B cell (primary cell): ENCODE measurements around the gene FZD2. TPM values are rescaled to one million over a fixed set of nuclear protein-coding genes. Genes with fewer than 3 reads are reported as not detected.

Experiments used
- ATAC-seq: fragments of 200-7000 bp; cut with Tn5 transposase; one replicate; pipeline ENCODE4 v1.10.0; 2021; ENCODE audit warnings: low read depth, mild to moderate bottlenecking, moderate number of reproducible peaks, moderate library complexity
- CTCF ChIA-PET: fragments of 350-600 bp; sonication (Branson Sonifier 250); formaldehyde crosslinking; loops from one replicate; lab custom pipeline; 2021; ENCODE audit warnings: antibody characterized with exemption, inconsistent platforms; lab: Charles Lee
- POLR2A ChIA-PET: fragments of 350-600 bp; sonication (Branson Sonifier 250); formaldehyde crosslinking; loops from one replicate; lab custom pipeline; 2021; ENCODE audit warnings: antibody characterized with exemption; lab: Charles Lee
- DNase-seq: peaks from one replicate; pipeline ENCODE4 v3.0.0; 2013
- H2AFZ ChIP-seq: 2 replicates; pipeline ENCODE4 v1.6.1; 2012; ENCODE audit warnings: mild to moderate bottlenecking, low read depth, low read length; ENCODE audit not compliant: insufficient read depth, poor library complexity, severe bottlenecking
- H3K27ac ChIP-seq, 2 donors: 1 replicate in 1 of 2; 2 replicates in 1 of 2; pipeline ENCODE4 v1.5.1; 2012 to 2013; ENCODE audit warnings: low read length in 2 of 2, mild to moderate bottlenecking in 2 of 2, moderate library complexity in 1 of 2
- H3K27me3 ChIP-seq, 4 experiments: fragments of 200-600 bp in 1 of 4; sonication (generic) in 1 of 4; replicated peaks in 1 of 4; 1 replicate in 2 of 4; 2 replicates in 2 of 4; pipeline versions ENCODE4 v1.6.1 to v1.7.0; 2013 to 2016; ENCODE audit warnings: low read length in 3 of 4, mild to moderate bottlenecking in 2 of 4, mixed read lengths in 1 of 4, moderate library complexity in 1 of 4; ENCODE audit not compliant: insufficient read depth in 4 of 4, control insufficient read depth in 3 of 4; ENCODE audit errors: control extremely low read depth in 1 of 4
- H3K36me3 ChIP-seq, 2 experiments: replicated peaks in 1 of 2; 1 replicate in 1 of 2; 2 replicates in 1 of 2; pipeline versions ENCODE4 v1.6.1 to v1.7.1; 2013; ENCODE audit warnings: low read length in 1 of 2; ENCODE audit not compliant: insufficient read depth in 2 of 2, control insufficient read depth in 1 of 2; ENCODE audit errors: control extremely low read depth in 1 of 2, extremely low read depth in 1 of 2
- H3K4me1 ChIP-seq, 2 donors: fragments of 200-600 bp in 1 of 2; sonication (generic) in 1 of 2; 1 replicate in 1 of 2; 2 replicates in 1 of 2; pipeline versions ENCODE4 v1.5.1 to v1.6.1; 2013 to 2017; ENCODE audit warnings: low read length in 2 of 2; ENCODE audit not compliant: control insufficient read depth in 2 of 2, insufficient read depth in 2 of 2
- H3K4me2 ChIP-seq: replicated peaks from 2 replicates; pipeline ENCODE3; 2012; ENCODE audit warnings: mild to moderate bottlenecking, low read depth, low read length; ENCODE audit not compliant: poor library complexity, severe bottlenecking
- H3K4me3 ChIP-seq, 5 experiments: fragments of 200-600 bp in 1 of 5; sonication (generic) in 1 of 5; 1 replicate in 3 of 5; 2 replicates in 2 of 5; pipeline versions ENCODE4 v1.5.1 to v1.7.0; 2011 to 2016; ENCODE audit warnings: low read length in 4 of 5, mild to moderate bottlenecking in 4 of 5, low read depth in 2 of 5, control low read depth in 1 of 5, moderate library complexity in 1 of 5; ENCODE audit not compliant: insufficient read depth in 1 of 5; ENCODE audit errors: control extremely low read depth in 1 of 5, extremely low read depth in 1 of 5
- H3K79me2 ChIP-seq: fragments of 200-600 bp; sonication (generic); one replicate; pipeline ENCODE4 v1.6.0; 2016; ENCODE audit warnings: low read length; ENCODE audit not compliant: control insufficient read depth, insufficient read depth
- H3K9ac ChIP-seq: fragments of 200-600 bp; sonication (generic); 2 replicates; pipeline ENCODE4 v1.6.1; 2017; ENCODE audit warnings: mild to moderate bottlenecking, low read length, moderate library complexity
- H3K9me3 ChIP-seq, 3 donors: one replicate each; pipeline versions ENCODE4 v1.6.1 to v1.7.1; 2013; ENCODE audit warnings: low read length in 2 of 3; ENCODE audit not compliant: control insufficient read depth in 2 of 3, insufficient read depth in 1 of 3; ENCODE audit errors: control extremely low read depth in 1 of 3
- H4K20me1 ChIP-seq: 2 replicates; pipeline ENCODE4 v1.6.0; 2012; ENCODE audit warnings: mild to moderate bottlenecking, low read length; ENCODE audit not compliant: insufficient read depth, control insufficient read depth, poor library complexity, severe bottlenecking
- H3K27ac Mint-ChIP-seq: one replicate; pipeline ENCODE4 v1.8.0; 2021; ENCODE audit warnings: mixed read lengths
- H3K27me3 Mint-ChIP-seq: one replicate; pipeline ENCODE4 v1.8.0; 2021; ENCODE audit warnings: mixed read lengths
- H3K4me1 Mint-ChIP-seq: one replicate; pipeline ENCODE4 v1.8.0; 2021; ENCODE audit warnings: mixed read lengths
- H3K4me3 Mint-ChIP-seq: one replicate; pipeline ENCODE4 v1.8.0; 2021; ENCODE audit warnings: mixed read lengths
- H3K9me3 Mint-ChIP-seq: one replicate; pipeline ENCODE4 v1.8.0; 2022; ENCODE audit warnings: mixed read lengths; ENCODE audit not compliant: insufficient read depth
- CTCF ChIP-seq: fragments of 200-600 bp; IDR thresholded peaks from one replicate; pipeline ENCODE4 v1.8.0; 2022; ENCODE audit warnings: antibody characterized with exemption, mild to moderate bottlenecking
- EZH2 ChIP-seq: IDR thresholded peaks from 2 replicates; pipeline ENCODE4 v1.6.1; 2012; ENCODE audit warnings: borderline replicate concordance, low read depth, mild to moderate bottlenecking, moderate library complexity, low read length; ENCODE audit not compliant: insufficient read depth, poor library complexity, severe bottlenecking
- WGBS: methylation state at CpG from one replicate; pipeline ENCODE4 v1.1.5; 2013; ENCODE audit warnings: missing lambda C conversion rate; ENCODE audit not compliant: insufficient coverage; 5-methylcytosine and 5-hydroxymethylcytosine counted together
- intact Hi-C: fragments of 100-400 bp; cut with micrococcal nuclease; formaldehyde crosslinking; loops from one replicate; pipeline ENCODE4 v1.10.0; 2022
- polyA plus RNA-seq: library from polyadenylated mRNA; depleted of rRNA; stranded (reverse); fragments of >200 nt; gene quantifications from 2 replicates; pipeline ENCODE4 v1.2.3, GENCODE V29; 2012
- total RNA-seq, 2 donors: library from RNA; stranded (reverse); fragments of 120-200 nt in 1 of 2; gene quantifications; 1 replicate in 1 of 2; 2 replicates in 1 of 2; pipeline versions ENCODE4 v1.2.3 to v1.2.4, GENCODE V29; 2013 to 2022

The FZD2 gene
- total and polyA plus RNA-seq, 2 donors (not counting 1 experiment from before 2014, with no cell fraction given) = 1.6 to 2.5 TPM

- 47% methylated on average over 12 of the region's 15 CpGs for WGBS
- no peak overlapping the region for H3K4me2 ChIP-seq
- Mint-ChIP-seq H3K4me3 (no peak overlapping the region), H3K9me3 (no peaks in the 10 kb centered on the region), H3K4me1 (no peaks in the 10 kb centered on the region), H3K27me3 (peaks cover 28% of the 10 kb centered on the region), H3K27ac (no peak overlapping the region)
- intact Hi-C loops = no loop called here
- CTCF ChIA-PET = no interaction called here
- H3K79me2 ChIP-seq = no peaks in the 10 kb centered on the region
- H3K27ac ChIP-seq = no peak overlapping the region
- no peaks in the 10 kb centered on the region for H3K4me1 ChIP-seq
- POLR2A ChIA-PET = no interaction called here
- H3K4me3 ChIP-seq = no peak overlapping the region
- H3K9me3 ChIP-seq = no peaks in the 10 kb centered on the region
- no peak overlapping the region for H3K9ac ChIP-seq
- no peak overlapping the region for H2AFZ ChIP-seq
- no peaks in the 10 kb centered on the region for H3K36me3 ChIP-seq
- TF ChIP-seq CTCF (no peak), EZH2 (no peak)
- no peaks in the 10 kb centered on the region for H4K20me1 ChIP-seq
- peaks cover 0 to 5% (median 0%) of the 10 kb centered on the region in 4 experiments for H3K27me3 ChIP-seq
- ATAC-seq = no peak
- no peak for DNase-seq
Observed at GRCh38 chr17:44601539-44601938, 44.3 kb downstream of the FZD2 start.

DNA sequence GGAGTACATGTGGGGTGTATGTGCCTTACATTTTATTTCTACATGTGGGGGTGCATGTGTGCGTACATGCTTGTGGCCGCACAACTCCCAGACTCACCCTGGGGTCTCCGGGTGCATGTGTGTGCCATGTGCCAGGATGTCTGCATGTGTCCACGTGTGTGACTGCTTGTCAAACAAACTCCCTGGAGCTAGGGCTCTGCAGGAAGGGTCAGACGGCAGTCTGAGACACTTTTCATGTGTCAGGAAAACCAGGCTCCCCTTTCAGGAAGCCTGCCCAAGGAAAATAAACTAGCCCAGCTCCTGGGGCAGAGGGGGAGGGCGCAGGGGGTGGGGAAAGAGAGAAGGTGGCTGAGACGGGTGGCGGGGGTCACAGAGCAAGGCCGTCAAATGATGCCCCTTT, 44.7 kb downstream of the FZD2 start:
- POLR2A ChIA-PET = no interaction called here
- no peaks in the 10 kb centered on the region for H3K9me3 Mint-ChIP-seq
- no peak overlapping the region for H3K4me3 Mint-ChIP-seq
- no peak overlapping the region for H3K9ac ChIP-seq
- CTCF ChIA-PET = no interaction called here
- H3K4me2 ChIP-seq = no peak overlapping the region
- H2AFZ ChIP-seq = no peak overlapping the region
- no peaks in the 10 kb centered on the region for H4K20me1 ChIP-seq
- no peak overlapping the region for H3K27ac Mint-ChIP-seq
- intact Hi-C loops = no loop called here
- H3K27ac ChIP-seq = no peak overlapping the region
- H3K79me2 ChIP-seq = no peaks in the 10 kb centered on the region
- peaks cover 0 to 5% (median 0%) of the 10 kb centered on the region in 4 experiments for H3K27me3 ChIP-seq
- no peaks in the 10 kb centered on the region for H3K36me3 ChIP-seq
- WGBS = 59% methylated on average over 7 of the region's 9 CpGs
- DNase-seq = no peak
- no peaks in the 10 kb centered on the region for H3K4me1 ChIP-seq
- H3K4me1 Mint-ChIP-seq = no peaks in the 10 kb centered on the region
- ATAC-seq = no peak
- no peaks in the 10 kb centered on the region for H3K9me3 ChIP-seq
- H3K4me3 ChIP-seq = no peak overlapping the region
- no peak for TF ChIP-seq EZH2
- no peak for TF ChIP-seq CTCF
- peaks cover 28% of the 10 kb centered on the region for H3K27me3 Mint-ChIP-seq
